ENCODE results near the gene MAGI3.

Gene MAGI3

GRCh38 chr1:113389953-113390834 lies at the start of gene MAGI3:
TSS of gene MAGI3 (plus strand) at chr1:113390515. CDS start at chr1:113391034, 519 bp downstream.
- peak; percentile 96 for DNase-seq (ENCODE audit: low read depth)

GRCh38 chr1:113353580-113353979 lies 36.7 kb upstream of the MAGI3 start:
- DNase-seq (ENCODE audit: low read depth), result no peak

GRCh38 chr1:113363935-113364334 lies 26.4 kb upstream of the MAGI3 start:
- DNase-seq (ENCODE audit: low read depth), result no peak

- no peak for DNase-seq (ENCODE audit: low read depth)
Measured at GRCh38 chr1:113369040-113369439, 21.3 kb upstream of the MAGI3 start.

GRCh38 chr1:113369699-113370098 lies 20.6 kb upstream of the MAGI3 start:
- no peak for DNase-seq (ENCODE audit: low read depth)

- no peak for DNase-seq (ENCODE audit: low read depth)
Measured at GRCh38 chr1:113370868-113371267, 19.4 kb upstream of the MAGI3 start.

GRCh38 chr1:113372546-113372945 lies 17.8 kb upstream of the MAGI3 start:
- no peak for DNase-seq (ENCODE audit: low read depth)

- no peak for DNase-seq (ENCODE audit: low read depth)
Measured at GRCh38 chr1:113373644-113374043, 16.7 kb upstream of the MAGI3 start.

GRCh38 chr1:113375878-113376277 lies 14.4 kb upstream of the MAGI3 start:
- DNase-seq (ENCODE audit: low read depth), result no peak

- DNase-seq (ENCODE audit: low read depth), result no peak
Measured at GRCh38 chr1:113380075-113380474, 10.2 kb upstream of the MAGI3 start.

- DNase-seq (ENCODE audit: low read depth), result no peak
Measured at GRCh38 chr1:113388017-113388620, 2.2 kb upstream of the MAGI3 start.

- no peak for DNase-seq (ENCODE audit: low read depth)
Measured at GRCh38 chr1:113388621-113389358, 1.5 kb upstream of the MAGI3 start.

GRCh38 chr1:113389359-113389952 lies 859 bp upstream of the MAGI3 start:
- no peak for DNase-seq (ENCODE audit: low read depth)

GRCh38 chr1:113390871-113391648 lies 745 bp downstream of the MAGI3 start:
- DNase-seq (ENCODE audit: low read depth), result peak; percentile 20

GRCh38 chr1:113391649-113392271 lies 1.4 kb downstream of the MAGI3 start:
- peak; percentile 2 for DNase-seq (ENCODE audit: low read depth)

GRCh38 chr1:113392541-113393128 lies 2.3 kb downstream of the MAGI3 start:
- DNase-seq (ENCODE audit: low read depth), result no peak

GRCh38 chr1:113394043-113394862 lies 3.9 kb downstream of the MAGI3 start:
- DNase-seq (ENCODE audit: low read depth), result no peak

- DNase-seq (ENCODE audit: low read depth), result no peak
Measured at GRCh38 chr1:113394863-113395259, 4.5 kb downstream of the MAGI3 start.

GRCh38 chr1:113396102-113396501 lies 5.8 kb downstream of the MAGI3 start:
- DNase-seq (ENCODE audit: low read depth), result no peak

- no peak for DNase-seq (ENCODE audit: low read depth)
Measured at GRCh38 chr1:113396585-113396984, 6.3 kb downstream of the MAGI3 start.

All from activated T-cell treated with anti-CD3 and anti-CD28 coated beads for 24 hours (primary cell).